H1 (cell line): Measurements from ENCODE around the gene ITPK1. TPM values are rescaled to one million over a fixed set of nuclear protein-coding genes. Genes with fewer than 3 reads are reported as not detected.

Experiments used
- CTCF ChIA-PET: fragments of 300-600 bp; sonication (Branson Sonifier 250); formaldehyde crosslinking; loops from one replicate; lab custom pipeline; 2021; ENCODE audit not compliant: partially characterized antibody; lab: Charles Lee
- POLR2A ChIA-PET: fragments of 300-600 bp; sonication (Branson Sonifier 250); formaldehyde crosslinking; loops from one replicate; lab custom pipeline; 2021; ENCODE audit warnings: inconsistent platforms; ENCODE audit not compliant: partially characterized antibody; lab: Charles Lee
- DNase-seq, 2 experiments: peaks; one replicate each; pipeline versions ENCODE4 v3.0.0 to v3.0.0-alpha.2; 2010 to 2022; ENCODE audit warnings: low spot score in 2 of 2, low read depth in 1 of 2, mixed read lengths in 1 of 2
- FAIRE-seq: peaks from 2 replicates; lab custom pipeline; 2011; peaks lifted over from hg19 to GRCh38; lab: Jason Lieb, UNC
- H2AFZ ChIP-seq: 2 replicates; pipeline ENCODE4 v1.8.1; 2012; ENCODE audit warnings: low read length, inconsistent platforms
- H2AK5ac ChIP-seq: 2 replicates; pipeline ENCODE4 v1.6.1; 2013; ENCODE audit warnings: low read depth, low read length
- H2BK120ac ChIP-seq: replicated peaks from 2 replicates; pipeline ENCODE3; 2013; ENCODE audit warnings: low read depth, low read length, inconsistent platforms
- H2BK12ac ChIP-seq: 2 replicates; pipeline ENCODE4 v1.6.1; 2013; ENCODE audit warnings: low read depth, low read length
- H2BK15ac ChIP-seq: 2 replicates; pipeline ENCODE4 v1.6.1; 2013; ENCODE audit warnings: low read length
- H2BK20ac ChIP-seq: 2 replicates; pipeline ENCODE4 v1.6.1; 2013; ENCODE audit warnings: low read length
- H2BK5ac ChIP-seq: 2 replicates; pipeline ENCODE4 v1.6.1; 2013; ENCODE audit warnings: low read depth, low read length
- H3K14ac ChIP-seq: 2 replicates; pipeline ENCODE4 v1.6.1; 2013; ENCODE audit warnings: inconsistent platforms; ENCODE audit not compliant: insufficient read length
- H3K18ac ChIP-seq: 2 replicates; pipeline ENCODE4 v1.6.1; 2013; ENCODE audit warnings: low read length; ENCODE audit errors: extremely low read depth
- H3K23ac ChIP-seq: 2 replicates; pipeline ENCODE4 v1.6.1; 2013; ENCODE audit warnings: inconsistent platforms; ENCODE audit not compliant: insufficient read length
- H3K23me2 ChIP-seq: 2 replicates; pipeline ENCODE4 v1.6.1; 2013; ENCODE audit warnings: low read depth, low read length
- H3K27ac ChIP-seq: 2 replicates; pipeline ENCODE4 v1.6.1; 2011; ENCODE audit warnings: low read depth, low read length, inconsistent platforms
- H3K27me3 ChIP-seq, 4 experiments: replicated peaks in 1 of 4; 1 replicate in 1 of 4; 2 replicates in 3 of 4; pipeline versions ENCODE4 v1.6.1 to v1.8.1; 2011 to 2013; ENCODE audit warnings: low read length in 3 of 4, mild to moderate bottlenecking in 3 of 4, inconsistent platforms in 2 of 4, mixed read lengths in 2 of 4, moderate library complexity in 1 of 4; ENCODE audit not compliant: control insufficient read depth in 3 of 4, insufficient read depth in 3 of 4; ENCODE audit errors: extremely low read depth in 1 of 4
- H3K36me3 ChIP-seq, 4 experiments: 2 replicates each; pipeline versions ENCODE4 v1.6.1 to v1.8.1; 2011 to 2013; ENCODE audit warnings: mild to moderate bottlenecking in 4 of 4, low read length in 3 of 4, moderate library complexity in 2 of 4, control low read depth in 1 of 4, inconsistent platforms in 1 of 4; ENCODE audit not compliant: insufficient read depth in 4 of 4, control insufficient read depth in 2 of 4
- H3K4ac ChIP-seq: replicated peaks from 2 replicates; pipeline ENCODE3; 2013; ENCODE audit warnings: low read length, low read depth, mixed read lengths, inconsistent platforms; ENCODE audit not compliant: insufficient read length
- H3K4me1 ChIP-seq, 4 experiments: replicated peaks in 1 of 4; 1 replicate in 1 of 4; 2 replicates in 3 of 4; pipeline versions ENCODE4 v1.6.1 to v1.8.1; 2011 to 2013; ENCODE audit warnings: low read length in 3 of 4, inconsistent platforms in 2 of 4, mixed read lengths in 1 of 4; ENCODE audit not compliant: insufficient read depth in 4 of 4, control insufficient read depth in 3 of 4
- H3K4me2 ChIP-seq, 2 experiments: 2 replicates each; pipeline versions ENCODE4 v1.6.1 to v1.8.1; 2011 to 2013; ENCODE audit warnings: low read depth in 2 of 2, low read length in 2 of 2, control low read depth in 1 of 2, inconsistent platforms in 1 of 2, mild to moderate bottlenecking in 1 of 2; ENCODE audit not compliant: insufficient read depth in 1 of 2
- H3K4me3 ChIP-seq, 4 experiments: fragments of 200-600, 300-600 bp in 1 of 4; sonication (generic), shearing (Covaris generic), sonication (Bioruptor Twin) in 1 of 4; 2 replicates each; pipeline versions ENCODE4 v1.5.1 to v1.8.1; 2011 to 2016; ENCODE audit warnings: low read length in 4 of 4, low read depth in 3 of 4, control low read depth in 2 of 4, inconsistent platforms in 2 of 4, mild to moderate bottlenecking in 2 of 4, mixed read lengths in 1 of 4, moderate library complexity in 1 of 4; ENCODE audit not compliant: insufficient read depth in 2 of 4; ENCODE audit errors: extremely low read depth in 1 of 4
- H3K56ac ChIP-seq: replicated peaks from 2 replicates; pipeline ENCODE3; 2013; ENCODE audit warnings: low read depth, mild to moderate bottlenecking, mixed read lengths, low read length, inconsistent platforms; ENCODE audit not compliant: insufficient read length
- H3K79me1 ChIP-seq: 2 replicates; pipeline ENCODE4 v1.6.1; 2013; ENCODE audit warnings: low read depth, low read length, control low read depth
- H3K79me2 ChIP-seq, 2 experiments: 2 replicates each; pipeline versions ENCODE4 v1.6.1 to v1.8.1; 2012 to 2013; ENCODE audit warnings: low read length in 2 of 2, mild to moderate bottlenecking in 2 of 2, inconsistent platforms in 1 of 2; ENCODE audit not compliant: insufficient read depth in 2 of 2, control insufficient read depth in 1 of 2
- H3K9ac ChIP-seq, 4 experiments: replicated peaks in 1 of 4; 1 replicate in 1 of 4; 2 replicates in 3 of 4; pipeline versions ENCODE4 v1.6.1 to v1.8.1; 2011 to 2013; ENCODE audit warnings: low read depth in 3 of 4, low read length in 3 of 4, control low read depth in 2 of 4, mild to moderate bottlenecking in 2 of 4, moderate library complexity in 2 of 4, inconsistent platforms in 1 of 4; ENCODE audit errors: extremely low read depth in 1 of 4
- H3K9me3 ChIP-seq, 2 experiments: 2 replicates each; pipeline versions ENCODE4 v1.6.1 to v1.8.1; 2012 to 2013; ENCODE audit warnings: mild to moderate bottlenecking in 2 of 2, moderate library complexity in 2 of 2, control low read depth in 1 of 2, inconsistent platforms in 1 of 2, low read depth in 1 of 2, low read length in 1 of 2, mixed read lengths in 1 of 2; ENCODE audit not compliant: insufficient read depth in 2 of 2
- H4K20me1 ChIP-seq, 2 experiments: replicated peaks in 1 of 2; 2 replicates each; pipeline versions ENCODE3 to v1.8.1; 2011 to 2013; ENCODE audit warnings: inconsistent platforms in 2 of 2, low read length in 2 of 2, mild to moderate bottlenecking in 1 of 2; ENCODE audit not compliant: insufficient read depth in 2 of 2, control insufficient read depth in 1 of 2
- H4K5ac ChIP-seq: 2 replicates; pipeline ENCODE4 v1.6.1; 2013; ENCODE audit warnings: low read length, low read depth, mixed read lengths, inconsistent platforms; ENCODE audit not compliant: insufficient read length
- H4K8ac ChIP-seq: 2 replicates; pipeline ENCODE4 v1.8.0; 2013; ENCODE audit warnings: mild to moderate bottlenecking, moderate library complexity, low read length, inconsistent platforms; ENCODE audit not compliant: insufficient read depth; ENCODE audit errors: extremely low read depth
- H4K91ac ChIP-seq: replicated peaks from 2 replicates; pipeline ENCODE3; 2013; ENCODE audit warnings: low read length, mixed read lengths, inconsistent platforms; ENCODE audit not compliant: insufficient read length
- CBX5 ChIP-seq: fragments of 300-800, 300-1000 bp; sonication (generic); IDR thresholded peaks from 2 replicates; pipeline ENCODE4 v1.7.1; 2016; ENCODE audit warnings: antibody characterized with exemption, low read length, low read depth
- CTCF ChIP-seq, 3 experiments: IDR thresholded peaks; 1 replicate in 2 of 3; 2 replicates in 1 of 3; pipeline versions ENCODE4 v1.5.1 to v1.6.1; 2011; ENCODE audit warnings: low read length in 3 of 3, mild to moderate bottlenecking in 3 of 3, inconsistent platforms in 2 of 3, low read depth in 1 of 3, moderate library complexity in 1 of 3; ENCODE audit not compliant: insufficient read depth in 1 of 3; ENCODE audit errors: control extremely low read depth in 1 of 3
- JUND ChIP-seq: IDR thresholded peaks from 2 replicates; pipeline ENCODE4 v1.6.1; 2011; ENCODE audit warnings: mild to moderate bottlenecking, improper control_type of control experiment, low read length
- RAD21 ChIP-seq, 2 experiments: IDR thresholded peaks in 1 of 2; conservative IDR thresholded peaks in 1 of 2; 2 replicates each; pipeline ENCODE4 v1.6.1; 2011; ENCODE audit warnings: low read depth in 2 of 2, low read length in 2 of 2, improper control_type of control experiment in 1 of 2, inconsistent platforms in 1 of 2, mild to moderate bottlenecking in 1 of 2, moderate library complexity in 1 of 2
- TAF7 ChIP-seq: optimal IDR thresholded peaks from 2 replicates; pipeline ENCODE3; 2011; ENCODE audit warnings: low read depth, mild to moderate bottlenecking, inconsistent platforms, low read length, moderate library complexity, borderline replicate concordance
- WGBS, 2 experiments: shearing (Covaris generic) in 1 of 2; methylation state at CpG; one replicate each; pipeline versions ENCODE4 v1.1.6 to v1.1.7; 2013 to 2015; ENCODE audit warnings: low lambda C conversion rate in 2 of 2, mixed read lengths in 2 of 2, inconsistent platforms in 1 of 2, low coverage in 1 of 2, missing lambda C conversion rate in 1 of 2; ENCODE audit not compliant: insufficient replicate concordance in 2 of 2, insufficient coverage in 1 of 2, insufficient read length in 1 of 2; ENCODE audit errors: extremely low coverage in 1 of 2, missing lambda C conversion rate in 1 of 2; 5-methylcytosine and 5-hydroxymethylcytosine counted together
- polyA plus RNA-seq, 7 experiments: library from polyadenylated mRNA; depleted of rRNA in 3 of 7; stranded (reverse) in 5 of 7; unstranded in 2 of 7; fragments of >200 nt in 5 of 7; fragments of 200-250 nt in 2 of 7; gene quantifications; 1 replicate in 5 of 7; 2 replicates in 1 of 7; 4 replicates in 1 of 7; pipeline versions ENCODE4 v1.2.1 to v1.2.3, GENCODE V29; 2011 to 2013; ENCODE audit warnings: missing spikeins in 2 of 7, mixed read lengths in 2 of 7
- total RNA-seq: library from RNA; stranded (reverse); fragmentation: NEBNext Ultra II Directional; extraction: Animal tissue kit (Norgen Biotek cat#: 25700); gene quantifications from 2 replicates; pipeline ENCODE4 v1.2.1, GENCODE V29; 2021

The ITPK1 gene
- total and polyA plus RNA-seq, 2 of the 8 experiments (the other 6 are each of a cell fraction or from before 2014, with no cell fraction given), result 108 to 143 TPM

GRCh38 chr14:93005838-93006237 lies 109.9 kb downstream of the ITPK1 start:
- H3K27me3 ChIP-seq, result no peaks in the 10 kb centered on the region
- no peak overlapping the region; the same call in 1 of the 2 replicates for H4K8ac ChIP-seq
- 83% methylated on average over 8 of the region's 8 CpGs; no CpG with 5 or more reads in 1 of the 2 experiments for WGBS, 2 experiments
- DNase-seq (no peak), FAIRE-seq (no peak)
- H3K9me3 ChIP-seq, result no peaks in the 10 kb centered on the region
- H3K4me2 ChIP-seq, result no peak overlapping the region
- H2BK12ac ChIP-seq, result no peak overlapping the region
- H2BK20ac ChIP-seq, result no peak overlapping the region
- CTCF ChIA-PET, result interaction anchor here (0.5 to 2.3 kb wide), 12 partner anchors 9 to 945 kb away, joined by 3 to 6 read pairs (median 3); no protein-coding TSS in a partner anchor
- H2BK5ac ChIP-seq, result no peak overlapping the region
- H3K36me3 ChIP-seq, result no peaks in the 10 kb centered on the region; a peak in 1 of 8 replicates
- H3K9ac ChIP-seq, result no peak overlapping the region
- H4K20me1 ChIP-seq, result peaks cover 20% of the 10 kb centered on the region in 2 experiments
- H4K5ac ChIP-seq, result no peak overlapping the region
- no peak overlapping the region for H3K18ac ChIP-seq
- H2BK120ac ChIP-seq, result no peak overlapping the region
- peaks cover 15% of the 10 kb centered on the region; the same call in 1 of the 2 replicates for H3K79me1 ChIP-seq
- H4K91ac ChIP-seq, result no peak overlapping the region
- H3K79me2 ChIP-seq, result peaks cover 0 to 62% of the 10 kb centered on the region in 2 experiments; a peak in 2 of 4 replicates
- POLR2A ChIA-PET, result no interaction called here
- H3K4me3 ChIP-seq, result no peak overlapping the region
- H3K23me2 ChIP-seq, result no peaks in the 10 kb centered on the region
- H3K56ac ChIP-seq, result no peak overlapping the region
- H3K4ac ChIP-seq, result no peak overlapping the region
- no peak overlapping the region for H3K27ac ChIP-seq
- no peak overlapping the region for H2AK5ac ChIP-seq
- H3K14ac ChIP-seq, result no peak overlapping the region
- no peak overlapping the region for H2BK15ac ChIP-seq
- H3K23ac ChIP-seq, result no peak overlapping the region
- no peak overlapping the region for H2AFZ ChIP-seq
- peaks cover 0 to 10% (median 4%) of the 10 kb centered on the region in 4 experiments; a peak in 5 of 7 replicates for H3K4me1 ChIP-seq
- TF ChIP-seq JUND (no peak), RAD21 (IDR thresholded peaks at IDR 0.05 in 1 of 2, conservative IDR thresholded peaks at IDR 0.05 in 1 of 2; ENCODE audit: low read depth in 2 of 2, low read length in 2 of 2) (no peak), CTCF (IDR thresholded peaks at IDR 0.05; ENCODE audit: control extremely low read depth in 1 of 3, insufficient read depth in 1 of 3, low read depth in 1 of 3, low read length in 3 of 3) (no peak), CBX5 (no peak), TAF7 (no peak)
